Stimulated activated CD4-positive, alpha-beta T cell treated with anti-CD3 and anti-CD28 coated beads, Interleukin-1b, Interleukin-23, amount 100 ng/mL, for 1 hour (primary cell): ENCODE measurements around the gene ZCCHC7.

Experiments used
- DNase-seq, 2 donors: peaks; one replicate each; pipeline ENCODE4 v3.0.0-alpha.2; 2020; ENCODE audit warnings: low read depth in 2 of 2

The ZCCHC7 gene

GRCh38 chr9:37209431-37210386, 89.3 kb downstream of the ZCCHC7 start:
- DNase-seq: no peak

GRCh38 chr9:37210737-37211523, 90.6 kb downstream of the ZCCHC7 start:
- no peak for DNase-seq

DNA sequence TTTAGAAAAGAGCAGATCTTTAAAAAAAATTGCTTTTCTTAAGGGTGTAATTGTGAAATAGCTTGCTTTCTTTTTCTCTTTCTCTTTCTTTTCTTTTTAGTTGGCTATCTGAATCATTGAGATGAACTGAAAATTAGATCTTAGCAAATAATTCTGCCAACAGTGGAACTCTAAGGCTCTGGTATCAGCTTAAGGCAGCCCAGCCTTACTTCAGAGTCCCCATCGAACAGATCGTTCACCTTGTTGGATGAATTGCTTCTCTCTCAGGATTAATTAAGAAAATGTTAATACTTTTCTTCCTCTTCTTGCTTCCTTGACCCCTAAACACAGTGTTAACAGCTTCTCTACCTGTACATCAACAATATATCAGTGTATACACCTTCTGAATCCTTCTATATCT, 92.1 kb downstream of the ZCCHC7 start:
- DNase-seq: no peak

DNA sequence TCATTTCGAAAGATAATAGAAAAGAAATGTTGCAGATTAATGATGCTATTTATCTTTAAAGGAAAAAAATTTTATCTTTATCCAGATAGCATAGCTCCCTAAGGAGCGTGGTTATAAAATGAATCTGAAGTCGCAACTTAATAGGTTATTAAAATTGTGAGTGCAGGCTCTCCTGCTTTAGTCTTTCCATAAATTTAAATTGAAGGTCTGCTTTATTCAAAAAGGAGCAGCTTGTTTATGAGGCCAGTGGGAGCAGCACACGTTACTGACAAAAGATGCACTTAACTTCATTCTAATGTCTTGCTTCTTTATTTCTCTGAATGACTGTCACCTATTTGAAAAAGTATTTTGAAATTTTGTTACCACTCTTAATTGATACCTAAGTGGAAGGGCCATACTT, 95.0 kb downstream of the ZCCHC7 start:
- no peak for DNase-seq

DNA sequence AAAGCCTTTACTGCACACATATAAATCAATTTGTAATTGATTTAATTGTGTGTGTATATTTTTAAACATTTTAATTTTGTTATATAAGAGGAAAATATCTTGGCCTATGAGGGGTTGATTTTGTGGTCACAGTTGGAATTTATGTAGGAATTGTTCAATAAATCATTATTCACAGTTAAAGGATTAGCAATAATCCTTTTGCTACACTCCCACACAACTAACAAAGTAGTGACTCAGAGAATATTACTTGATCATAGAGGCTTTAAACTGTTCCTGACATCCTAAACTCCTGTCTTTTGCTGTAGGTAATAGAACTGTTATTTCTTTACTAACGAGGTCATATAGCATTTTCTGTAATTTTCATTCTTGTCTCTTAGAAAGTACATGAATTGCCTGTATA, 95.5 kb downstream of the ZCCHC7 start:
- DNase-seq: no peak

GRCh38 chr9:37217161-37217560, 96.8 kb downstream of the ZCCHC7 start:
- no peak for DNase-seq

DNA sequence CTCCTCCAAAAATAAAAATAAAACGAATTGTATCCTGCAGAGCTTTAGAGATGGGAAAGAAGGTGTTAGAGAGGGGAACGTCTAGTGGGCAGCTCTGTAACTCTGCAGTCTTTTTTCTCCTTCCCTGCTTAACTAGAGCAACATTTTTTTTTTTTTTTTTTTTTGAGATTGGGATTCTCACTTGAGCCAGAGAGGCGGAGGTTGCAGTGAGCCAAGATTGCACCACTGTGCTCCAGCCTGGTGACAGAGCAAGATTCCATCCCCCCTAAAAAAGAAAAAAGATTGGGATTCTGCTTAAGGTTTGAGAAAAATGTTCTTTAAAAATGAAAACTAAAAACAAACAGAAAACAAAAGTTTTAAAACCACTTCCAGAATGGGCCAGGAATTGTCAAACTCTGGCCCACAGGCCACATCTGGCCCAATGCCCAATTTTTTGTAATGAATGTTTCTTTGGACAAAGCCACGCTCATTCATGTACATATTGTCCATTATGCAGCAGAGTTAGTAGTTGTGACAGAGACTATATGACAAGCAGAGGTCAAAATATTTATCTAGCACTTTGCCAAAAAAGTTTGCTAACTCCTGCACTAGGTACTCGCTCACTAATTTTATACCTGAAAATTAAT, 98.5 kb downstream of the ZCCHC7 start:
- no peak for DNase-seq

- DNase-seq: no peak
These were observed 100.6 kb downstream of the ZCCHC7 start for GRCh38 chr9:37220971-37221370.

DNA sequence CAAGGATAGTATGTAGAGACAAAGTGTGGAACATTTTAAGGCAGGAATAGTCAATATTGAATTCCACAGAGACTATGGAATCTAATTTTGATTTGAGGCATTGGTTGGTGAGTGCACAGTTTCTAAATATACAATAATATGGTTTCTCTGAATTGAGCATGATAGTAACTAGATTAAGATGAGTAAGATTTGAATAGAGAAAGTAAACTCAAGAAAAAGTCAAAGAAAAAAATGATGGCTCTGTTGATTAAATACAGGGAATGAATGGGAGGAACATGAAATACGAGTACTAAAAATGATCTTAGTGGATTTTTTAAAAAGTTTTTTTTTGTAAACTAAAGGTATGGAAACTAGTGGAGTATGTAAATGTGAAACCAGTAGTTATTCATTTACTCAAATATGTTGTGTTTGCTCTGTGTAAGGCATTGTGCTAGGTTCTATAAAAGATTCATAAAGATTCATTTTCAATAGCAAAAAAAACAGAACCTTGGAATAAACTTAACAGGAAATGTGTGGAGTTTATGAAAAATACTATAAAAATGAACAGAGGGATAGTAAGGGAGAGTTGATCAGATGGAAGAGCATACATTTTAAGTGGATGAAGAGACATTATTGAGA, 101.2 kb downstream of the ZCCHC7 start:
- no peak for DNase-seq

GRCh38 chr9:37229455-37229854, 109.1 kb downstream of the ZCCHC7 start:
- DNase-seq: no peak

DNA sequence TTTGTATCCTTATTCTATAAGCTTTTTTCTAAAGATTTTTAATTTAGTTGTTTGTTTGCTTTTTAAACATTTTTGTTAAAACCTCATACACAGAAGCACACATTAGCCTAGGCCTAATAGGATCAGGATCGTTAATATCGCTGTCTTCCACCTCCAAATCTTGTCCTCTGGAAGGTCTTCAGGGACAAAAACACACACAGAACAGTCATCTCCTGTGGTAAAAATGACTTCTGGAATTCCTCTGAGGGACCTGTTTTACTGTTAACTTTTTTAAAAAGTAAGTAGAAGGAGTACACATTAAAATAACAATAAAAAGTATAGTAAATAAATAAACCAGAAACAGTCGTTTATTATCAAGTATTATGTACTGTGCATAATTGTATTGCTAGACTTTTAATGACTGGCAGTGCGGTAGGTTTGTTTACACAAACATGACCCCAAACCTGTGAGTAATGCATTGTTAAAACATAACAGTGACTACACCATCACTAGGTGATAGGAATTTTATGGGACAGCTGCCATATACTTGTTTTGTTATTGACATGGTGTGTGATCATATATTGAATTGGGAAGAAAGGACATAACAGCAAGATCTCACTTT, 109.6 kb downstream of the ZCCHC7 start:
- DNase-seq: no peak

DNA sequence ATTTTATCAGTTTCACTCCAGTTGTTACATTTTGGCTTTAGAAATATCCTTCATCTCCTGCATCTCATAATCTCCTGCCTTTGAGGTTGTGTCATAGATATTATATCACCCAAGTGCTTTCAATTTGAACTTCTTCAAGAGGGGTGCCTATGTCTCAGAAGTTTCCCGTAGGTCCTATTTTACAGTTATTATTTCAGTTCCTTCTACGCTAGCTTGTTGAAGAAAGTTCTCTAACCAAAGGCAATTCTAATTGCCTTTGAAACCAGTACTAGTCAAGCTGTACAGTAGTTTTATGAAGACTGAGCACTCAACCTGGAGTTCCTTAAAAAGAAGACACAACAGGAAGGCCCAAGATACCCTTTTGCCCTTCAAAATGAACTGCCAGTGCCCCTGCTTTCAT, 116.4 kb downstream of the ZCCHC7 start:
- DNase-seq: no peak

DNA sequence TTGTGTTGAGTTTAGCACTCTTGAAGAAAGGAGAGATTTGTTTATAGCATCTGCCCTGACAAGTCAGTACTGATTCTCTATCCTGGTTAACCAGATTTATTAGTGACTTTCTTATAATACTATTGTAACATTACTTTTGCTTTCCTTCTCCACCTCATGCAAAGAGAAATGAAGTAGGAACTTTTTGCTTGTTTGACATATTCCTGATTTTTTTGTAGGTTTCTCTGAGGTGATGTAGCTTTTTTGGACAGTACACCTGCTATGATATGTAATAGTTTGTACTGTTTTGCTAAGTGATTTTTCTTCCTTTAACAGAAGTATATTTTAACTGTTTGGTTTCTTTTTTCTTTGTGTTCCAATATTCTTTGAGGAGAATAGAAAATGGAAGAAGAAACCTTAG, 117.7 kb downstream of the ZCCHC7 start:
- no peak for DNase-seq

DNA sequence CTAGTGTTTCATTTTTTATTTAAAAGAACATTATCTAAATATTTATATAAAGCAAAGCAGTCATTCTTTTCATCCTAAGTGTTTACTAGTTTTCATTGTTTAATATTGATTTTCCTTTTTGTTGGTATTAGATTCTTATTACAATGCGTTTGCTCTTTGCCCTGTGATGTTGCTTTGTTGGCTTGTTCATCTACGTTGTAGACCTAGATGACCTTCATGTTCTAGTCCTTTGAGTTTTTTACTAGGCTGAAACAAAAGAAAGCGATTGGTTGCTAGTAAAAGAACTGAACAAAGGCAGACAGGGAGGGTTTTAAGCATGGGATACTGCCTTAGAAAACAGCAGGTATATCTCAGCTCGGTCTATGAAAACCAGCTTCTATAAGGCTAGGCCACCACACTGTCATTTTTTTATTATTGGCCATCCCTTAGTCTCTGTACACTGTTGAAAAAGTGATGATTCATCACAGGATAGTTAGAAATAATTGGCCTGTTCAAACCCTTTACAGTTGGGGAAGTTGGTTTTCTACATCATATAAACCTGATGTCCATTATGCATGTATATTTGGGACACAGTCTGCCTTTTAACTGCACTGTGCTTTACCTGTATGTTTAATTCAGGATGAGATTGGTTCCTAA, 119.0 kb downstream of the ZCCHC7 start:
- no peak for DNase-seq

DNA sequence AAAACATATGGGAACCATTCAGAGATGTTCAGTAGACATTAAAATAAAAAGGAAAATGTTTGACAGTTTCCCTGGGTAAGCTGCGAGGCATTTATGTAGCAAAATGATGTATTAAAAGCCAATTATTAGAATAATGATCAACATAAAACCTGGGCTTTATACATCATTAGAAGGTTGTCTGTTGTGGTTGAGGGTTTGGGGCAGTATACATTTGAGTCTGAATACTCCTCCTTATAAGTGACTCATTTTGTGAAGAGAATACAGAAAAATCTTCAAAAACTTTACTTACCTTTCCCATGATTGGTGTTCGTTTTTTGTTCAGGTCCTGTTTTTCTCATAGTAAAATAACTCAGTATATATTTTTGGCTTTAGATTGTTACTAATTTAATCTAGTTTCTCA, 119.5 kb downstream of the ZCCHC7 start:
- DNase-seq: no peak

DNA sequence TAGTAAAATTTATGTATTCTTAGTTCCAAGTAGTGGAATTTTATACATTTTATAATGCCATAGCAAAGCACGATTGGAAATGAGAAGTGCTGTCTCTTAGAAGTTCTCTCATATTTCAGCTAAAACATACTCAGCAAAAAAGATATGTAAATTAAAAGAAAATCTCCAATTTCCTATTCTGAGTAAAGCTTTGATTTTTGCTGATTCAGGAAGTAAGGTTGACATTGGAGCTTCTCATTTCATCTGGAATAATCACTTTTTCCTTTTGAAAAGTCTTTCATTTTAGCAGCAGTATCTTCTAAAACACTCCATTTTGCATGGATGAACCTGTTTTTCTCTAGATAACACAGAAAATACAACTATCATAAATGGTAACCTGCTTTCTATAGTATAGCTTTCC, 121.0 kb downstream of the ZCCHC7 start:
- no peak for DNase-seq

GRCh38 chr9:37242089-37242488, 121.7 kb downstream of the ZCCHC7 start:
- DNase-seq: no peak

DNA sequence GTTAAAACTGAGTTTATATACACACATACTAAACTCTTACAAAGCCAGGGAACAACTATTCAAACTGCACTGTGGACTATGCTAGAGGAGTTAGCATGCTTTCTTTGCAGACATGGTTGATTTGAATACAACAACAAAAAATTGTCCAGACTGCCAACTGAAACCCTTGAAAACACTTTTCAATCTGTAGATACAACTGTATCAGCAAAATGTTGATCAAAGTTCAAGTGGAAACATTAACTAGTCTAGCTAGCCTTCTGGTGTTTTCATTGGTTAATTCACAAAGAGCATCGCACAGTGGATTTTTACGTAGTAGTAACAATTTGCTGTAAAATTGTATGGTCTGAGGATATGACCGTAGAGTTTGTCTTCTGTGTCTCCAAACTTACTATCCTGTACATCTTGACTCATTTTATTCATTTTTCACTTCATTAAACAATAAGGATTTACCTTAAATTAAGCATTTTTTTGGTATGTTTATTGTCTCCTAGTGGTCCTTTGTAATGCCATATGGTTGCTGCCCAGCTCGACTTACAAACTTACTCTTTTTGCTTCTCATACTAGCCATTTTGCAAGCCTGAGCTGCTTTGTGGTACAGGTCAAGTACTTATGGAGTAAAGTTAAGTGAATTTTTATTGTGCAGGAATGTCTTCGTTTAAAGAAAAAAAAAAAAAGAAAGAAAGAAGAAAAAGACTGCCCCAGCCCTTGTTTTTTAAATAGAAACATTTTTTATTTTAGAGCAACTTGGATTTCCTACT, 123.4 kb downstream of the ZCCHC7 start:
- no peak for DNase-seq

- DNase-seq: no peak
These were observed 126.5 kb downstream of the ZCCHC7 start for GRCh38 chr9:37246826-37247225.

GRCh38 chr9:37248651-37249163, 128.3 kb downstream of the ZCCHC7 start:
- DNase-seq: no peak
